Measurements from ENCODE around the gene TNFAIP2. TPM values are rescaled to one million over a fixed set of nuclear protein-coding genes. Genes with fewer than 3 reads are reported as not detected.

TNFAIP2 gene
- total and polyA plus RNA-seq, 2 donors (not counting 3 experiments of a cell fraction or from before 2014, with no cell fraction given): 31.6 to 42.7 TPM

GRCh38 chr14:103139132-103140025 is 16.1 kb downstream of the TNFAIP2 start:
- Histone ChIP-seq H3K9me1 (replicated peaks; ENCODE audit: control insufficient read depth, extremely low read depth, insufficient read depth, low read length) (no peaks in the 10 kb centered on the region), H3K9me3 (replicated peaks; ENCODE audit: control insufficient read depth, insufficient read depth, low read length) (no peaks in the 10 kb centered on the region), H3K4me3 (replicated peaks in 1 of 3; ENCODE audit: insufficient read depth in 1 of 3, low read depth in 1 of 3, low read length in 3 of 3) (no peak overlapping the region), H3K27me3 (ENCODE audit: control insufficient read depth in 2 of 2, insufficient read depth in 2 of 2, low read length in 2 of 2) (peaks cover 24 to 38% of the 10 kb centered on the region in 2 experiments), H3K79me2 (ENCODE audit: control insufficient read depth, insufficient read depth, low read length) (no peaks in the 10 kb centered on the region), H2AFZ (ENCODE audit: low read depth, low read length) (no peak overlapping the region), H3K27ac (ENCODE audit: insufficient read depth, low read depth, low read length) (no peak overlapping the region), H3K4me2 (ENCODE audit: insufficient read depth, low read length) (no peak overlapping the region), H3K4me1 (ENCODE audit: control insufficient read depth, extremely low read depth, insufficient read depth, low read length) (no peaks in the 10 kb centered on the region), H3K36me3 (ENCODE audit: control insufficient read depth in 2 of 2, extremely low read depth in 1 of 2, insufficient read depth in 2 of 2, low read length in 2 of 2) (peaks cover 0 to 6% of the 10 kb centered on the region in 2 experiments), H4K20me1 (replicated peaks; ENCODE audit: control insufficient read depth, extremely low read depth, insufficient read depth, low read length) (no peaks in the 10 kb centered on the region), H3K9ac (replicated peaks; ENCODE audit: extremely low read depth, insufficient read depth, low read length) (no peak overlapping the region)
- no peak for DNase-seq (ENCODE audit: low read depth, low spot score)
- BruUV-seq (replicated peaks): no TSS peak
- CTCF ChIA-PET: interaction anchor here (1.0 to 13.7 kb wide), 3 partner anchors 10 to 40 kb away, joined by 3 to 219 read pairs (median 3); no protein-coding TSS in a partner anchor
- FAIRE-seq: no peak
- intact Hi-C loops (cut with micrococcal nuclease) (loop anchor here (5.0 kb wide), 1 partner anchor 43 kb away; no protein-coding TSS in a partner anchor), dilution Hi-C loops (cut with MboI; ENCODE audit: extremely low pct_ligation_motif_present, low sequenced_read_pairs) (no loop called here)
- peak; percentile 52 for TF ChIP-seq EZH2 (IDR thresholded peaks at IDR 0.05; ENCODE audit: borderline replicate concordance, low read depth, low read length, severe bottlenecking)
- TF ChIP-seq POLR2A (IDR thresholded peaks at IDR 0.05; ENCODE audit: low read depth, low read length): no peak
- TF ChIP-seq FOS (IDR thresholded peaks at IDR 0.05; ENCODE audit: borderline replicate concordance, insufficient read depth, low read length): no peak
- no peak for TF ChIP-seq GATA2 (IDR thresholded peaks at IDR 0.05; ENCODE audit: insufficient read depth, insufficient read length, low read depth, low read length)
- TF ChIP-seq MAX (IDR thresholded peaks at IDR 0.05; ENCODE audit: insufficient read depth, insufficient read length): no peak
- POLR2A ChIA-PET: no interaction called here
